WTC11 (cell line): Measurements from ENCODE around the gene TYW1B.
"Not testable (repeated sequence)": the region's sequence is repeated elsewhere in the genome, so short reads cannot be mapped to it uniquely, and the experiment has no call there.

ENCODE experiments used
- CREB1 ChIP-seq: sonication (generic); formaldehyde crosslinking; IDR thresholded peaks from 2 replicates; pipeline ENCODE4 v1.8.0; 2023; ENCODE audit warnings: mild to moderate bottlenecking, missing genetic modification reagents
- TF ChIP-seq, protein P1 (sequence below): fragments of 200-600 bp; IDR thresholded peaks from 2 replicates; pipeline ENCODE4 v1.8.0; 2022; ENCODE audit warnings: antibody characterized with exemption

DNA sequence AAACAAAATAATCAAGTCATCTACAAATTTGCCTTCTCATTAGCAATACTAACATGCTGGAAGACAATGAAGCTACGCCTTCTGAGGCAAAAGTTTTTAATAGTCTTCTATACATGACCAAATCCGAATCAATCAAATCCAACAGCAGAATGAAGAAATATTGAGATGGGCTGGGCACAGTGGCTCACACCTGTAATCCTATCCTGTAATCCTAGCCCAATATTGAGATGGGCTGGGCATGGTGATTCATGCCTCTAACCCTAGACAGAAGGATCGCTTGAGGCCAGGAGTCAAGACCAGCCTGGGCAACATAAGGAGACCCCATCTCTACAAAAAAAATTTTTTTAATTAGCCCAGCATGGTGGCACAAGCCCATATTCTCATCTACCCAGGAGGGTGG lies 5.5 kb downstream of the TYW1B start:
- TF ChIP-seq, protein P1, sequence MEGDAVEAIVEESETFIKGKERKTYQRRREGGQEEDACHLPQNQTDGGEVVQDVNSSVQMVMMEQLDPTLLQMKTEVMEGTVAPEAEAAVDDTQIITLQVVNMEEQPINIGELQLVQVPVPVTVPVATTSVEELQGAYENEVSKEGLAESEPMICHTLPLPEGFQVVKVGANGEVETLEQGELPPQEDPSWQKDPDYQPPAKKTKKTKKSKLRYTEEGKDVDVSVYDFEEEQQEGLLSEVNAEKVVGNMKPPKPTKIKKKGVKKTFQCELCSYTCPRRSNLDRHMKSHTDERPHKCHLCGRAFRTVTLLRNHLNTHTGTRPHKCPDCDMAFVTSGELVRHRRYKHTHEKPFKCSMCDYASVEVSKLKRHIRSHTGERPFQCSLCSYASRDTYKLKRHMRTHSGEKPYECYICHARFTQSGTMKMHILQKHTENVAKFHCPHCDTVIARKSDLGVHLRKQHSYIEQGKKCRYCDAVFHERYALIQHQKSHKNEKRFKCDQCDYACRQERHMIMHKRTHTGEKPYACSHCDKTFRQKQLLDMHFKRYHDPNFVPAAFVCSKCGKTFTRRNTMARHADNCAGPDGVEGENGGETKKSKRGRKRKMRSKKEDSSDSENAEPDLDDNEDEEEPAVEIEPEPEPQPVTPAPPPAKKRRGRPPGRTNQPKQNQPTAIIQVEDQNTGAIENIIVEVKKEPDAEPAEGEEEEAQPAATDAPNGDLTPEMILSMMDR: not testable (repeated sequence)
- not testable (repeated sequence) for TF ChIP-seq CREB1
